Stimulated activated CD4-positive, alpha-beta T cell treated with anti-CD3 and anti-CD28 coated beads, Interleukin-15, amount 100 ng/mL, for 24 hours (primary cell): ENCODE results near the gene FAM72A.
"Not testable (repeated sequence)": the region's sequence is repeated elsewhere in the genome, so short reads cannot be mapped to it uniquely, and the experiment has no call there.

Experiments used
- DNase-seq: peaks from one replicate; pipeline ENCODE4 v3.0.0-alpha.2; 2020

Gene FAM72A

DNA sequence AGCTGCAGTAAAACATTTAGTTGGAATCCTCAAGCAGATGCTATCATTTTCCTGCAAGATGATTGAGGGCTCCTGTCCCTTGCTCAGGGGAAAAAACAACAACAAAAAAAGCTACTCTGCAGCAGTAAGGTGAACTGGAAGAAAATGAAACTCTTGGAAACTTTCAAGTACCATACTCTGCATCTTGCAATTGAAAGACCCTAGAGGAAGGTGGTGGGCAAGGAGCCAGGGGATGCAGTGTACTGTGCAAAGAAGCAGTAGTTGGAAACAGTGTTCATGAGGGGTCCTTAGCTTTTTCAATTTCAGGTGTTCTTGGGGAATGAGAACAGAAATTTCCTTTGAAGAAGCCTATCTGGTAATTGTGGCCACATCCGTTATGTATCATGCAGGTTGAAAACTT, 8.2 kb upstream of the FAM72A start:
- DNase-seq = not testable (repeated sequence)

DNA sequence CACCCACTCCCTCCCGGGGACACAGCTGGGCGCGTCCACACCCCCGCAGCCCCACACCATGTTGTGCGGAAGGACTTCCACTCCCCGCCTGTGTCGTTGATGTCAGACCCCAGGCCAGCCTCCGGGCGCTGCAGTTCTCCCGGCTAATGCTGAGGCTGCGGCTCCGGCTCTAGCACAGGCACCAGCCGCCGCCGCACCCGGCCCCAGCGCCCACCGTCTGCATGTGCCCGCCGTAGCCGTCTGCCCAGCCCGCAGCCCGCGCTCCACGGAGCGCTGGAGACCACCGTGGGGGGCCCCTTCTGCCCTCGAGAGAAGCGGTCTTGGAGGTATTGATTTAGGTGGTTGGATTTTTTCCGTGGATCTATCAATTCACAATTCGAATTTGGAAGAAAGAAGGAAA, 2.9 kb upstream of the FAM72A start:
- DNase-seq = peak; percentile 15

DNA sequence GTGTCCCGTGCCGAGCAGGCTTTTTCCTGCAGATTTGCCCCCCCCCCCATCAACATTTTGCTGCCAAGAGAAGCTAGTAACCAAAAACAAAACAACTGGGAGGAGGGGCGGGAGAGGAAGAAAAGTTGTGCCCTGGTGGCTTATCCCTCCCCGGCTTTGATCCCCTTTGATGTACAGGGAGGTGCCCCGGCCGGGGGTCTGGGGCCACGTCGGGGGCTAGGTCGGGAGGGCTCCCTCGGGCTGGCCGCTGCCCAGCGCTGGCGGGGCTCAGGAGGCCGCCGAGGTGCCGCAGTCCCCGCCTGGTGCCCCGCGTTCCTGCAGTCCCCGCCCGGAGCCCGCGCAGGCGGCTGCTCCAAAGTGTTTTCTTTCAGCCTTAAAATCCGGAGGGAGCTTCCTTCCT, 2.2 kb upstream of the FAM72A start:
- peak; percentile 14 for DNase-seq

DNA sequence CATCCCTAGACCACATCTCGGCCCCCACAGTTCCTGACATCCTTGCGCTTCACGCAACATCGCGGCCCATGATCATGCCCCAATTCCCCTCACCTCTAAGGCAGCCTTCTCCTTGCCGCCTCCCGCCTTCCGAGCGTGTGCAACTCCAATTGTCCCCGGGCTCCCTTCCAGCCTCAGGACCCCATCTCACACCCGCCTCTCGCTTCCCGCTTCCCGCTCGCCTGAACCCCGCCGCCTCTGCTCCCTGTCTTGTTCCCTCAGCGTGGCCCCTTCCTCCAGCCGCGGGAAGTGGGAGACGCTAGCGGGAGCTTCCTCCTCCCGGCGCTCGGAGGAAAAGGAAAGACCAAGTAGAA, 1.5 kb upstream of the FAM72A start:
- DNase-seq = peak; percentile 17

DNA sequence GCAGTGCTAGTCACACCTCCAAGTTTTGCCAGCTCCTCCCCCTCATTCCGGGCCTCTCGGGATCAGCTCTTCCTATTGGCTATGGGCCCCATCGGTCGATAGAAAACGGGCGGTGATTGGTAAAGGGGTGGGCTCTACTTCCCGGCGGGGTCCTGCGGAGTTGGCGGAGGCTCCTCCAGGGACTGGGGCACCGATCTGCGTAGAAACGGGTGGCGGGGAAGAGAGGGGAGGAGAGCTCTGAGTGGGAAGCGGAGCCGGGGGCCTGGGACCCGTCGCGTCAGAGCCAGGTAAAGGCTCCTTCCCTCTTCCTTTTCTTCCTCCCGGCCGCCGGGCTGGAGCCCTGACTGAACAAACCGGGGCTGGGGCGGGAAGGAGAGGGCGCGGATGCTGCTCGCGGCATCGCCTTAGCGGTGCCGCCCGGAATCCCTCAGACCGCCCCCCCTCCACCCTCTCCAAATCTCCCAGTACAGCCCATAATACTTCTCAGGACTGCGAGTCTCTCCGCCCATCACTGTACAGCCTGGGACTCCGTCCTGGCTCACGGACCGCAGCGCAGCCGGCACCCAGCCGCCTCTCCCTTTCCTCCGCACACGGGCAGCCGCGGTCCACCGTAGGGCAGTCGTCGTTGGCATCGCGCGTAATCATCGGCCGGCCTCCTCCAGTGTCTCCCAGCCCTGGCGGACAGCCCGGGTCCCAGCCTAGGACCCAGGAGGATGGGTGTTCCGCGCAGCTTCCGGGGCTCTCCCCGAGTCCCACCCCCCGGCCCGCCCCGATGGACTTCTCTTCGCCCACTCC, 922 bp upstream of the FAM72A start, which contains the start of gene SRGAP2:
SRGAP2 (plus strand) TSS at position 178 of the 795 bp plus-strand sequence. CDS start 2,430 bp downstream, outside the sequence.
- DNase-seq = peak; percentile 69

DNA sequence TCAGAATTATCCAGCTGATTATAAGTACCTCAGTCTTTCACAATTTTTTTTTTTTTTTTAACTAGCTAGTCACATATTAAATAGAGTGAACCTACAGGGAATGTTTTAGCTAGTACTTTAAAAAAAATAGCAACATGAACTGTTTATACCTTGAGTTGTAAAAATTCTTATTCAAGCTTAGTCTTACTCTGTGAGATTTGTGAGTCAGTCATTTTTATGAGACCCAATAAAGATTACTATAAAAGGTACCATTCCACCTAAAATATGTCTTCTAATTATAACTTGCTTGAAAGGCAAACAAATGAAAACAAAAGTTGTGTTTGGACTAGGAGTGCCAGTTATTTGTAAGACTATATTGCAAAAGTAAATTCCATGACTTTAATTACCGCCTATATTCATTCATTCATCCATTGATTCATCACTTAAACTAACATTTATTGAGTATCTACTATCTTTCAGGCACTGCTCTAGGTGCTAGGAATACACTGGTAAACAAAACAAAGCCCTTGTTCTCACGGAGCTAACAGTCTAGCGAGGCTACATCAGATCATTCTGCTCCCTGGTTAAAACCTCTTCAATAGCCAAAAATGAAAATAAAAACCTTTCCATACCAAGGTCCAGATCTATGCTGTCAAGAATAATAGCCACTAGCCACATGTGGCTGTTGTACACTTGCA, 5.8 kb downstream of the FAM72A start:
- DNase-seq = not testable (repeated sequence)

DNA sequence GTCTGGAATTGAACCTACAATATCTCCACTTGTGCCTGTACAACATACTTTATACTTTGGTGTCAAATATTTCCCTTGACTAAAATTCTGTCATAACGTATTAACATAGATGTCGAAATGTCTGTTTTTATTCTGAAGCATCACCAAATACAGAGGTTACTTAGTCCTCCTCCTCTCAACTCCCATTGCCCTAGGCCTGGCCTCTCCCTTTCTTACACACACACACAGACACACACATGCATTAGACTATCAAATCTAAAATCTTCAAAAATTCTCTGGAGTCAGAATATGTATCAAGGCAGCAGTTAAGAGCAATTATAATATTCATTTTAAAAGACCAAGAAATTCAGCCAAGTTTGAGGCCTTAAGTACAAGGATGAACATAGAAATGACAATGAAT, 7.5 kb downstream of the FAM72A start:
- DNase-seq = not testable (repeated sequence)

DNA sequence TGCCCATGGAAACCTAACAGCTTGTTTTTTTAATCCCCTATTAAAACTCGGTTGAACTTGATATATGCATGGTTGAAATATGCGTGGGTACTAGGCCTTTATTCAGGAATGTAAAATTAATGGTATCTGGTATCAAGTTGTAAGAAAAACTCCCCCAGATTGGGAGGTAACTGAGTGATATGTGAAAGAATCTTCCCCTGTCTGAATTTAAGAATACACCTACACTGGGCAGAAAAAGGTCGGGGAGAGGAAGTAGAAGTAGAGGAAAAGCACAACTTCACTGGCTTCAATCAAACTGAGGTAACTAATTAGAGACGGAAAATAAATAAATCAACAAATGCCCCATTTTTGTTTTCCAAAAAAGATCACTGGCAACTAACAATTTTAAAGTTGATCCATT, 15.8 kb downstream of the FAM72A start:
- DNase-seq = not testable (repeated sequence)

DNA sequence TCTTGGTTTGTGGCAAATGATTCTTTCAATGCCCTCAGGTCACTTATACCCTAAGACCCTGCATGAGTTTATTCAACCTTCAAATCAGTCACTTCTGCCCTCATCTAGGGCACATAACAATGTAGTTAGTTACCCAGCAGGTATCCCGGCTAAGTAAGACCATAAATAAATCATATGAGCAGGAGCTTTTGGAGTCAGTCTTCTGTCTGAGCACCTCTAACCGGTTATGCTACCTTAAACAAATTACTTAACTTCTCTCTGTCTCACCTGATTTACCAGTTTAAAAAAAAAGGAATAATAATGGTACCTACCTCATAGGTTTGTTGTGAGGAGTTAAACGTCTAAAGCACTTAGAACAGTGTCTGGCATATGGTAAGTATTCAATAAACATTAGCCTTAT, 16.9 kb downstream of the FAM72A start:
- DNase-seq = not testable (repeated sequence)

DNA sequence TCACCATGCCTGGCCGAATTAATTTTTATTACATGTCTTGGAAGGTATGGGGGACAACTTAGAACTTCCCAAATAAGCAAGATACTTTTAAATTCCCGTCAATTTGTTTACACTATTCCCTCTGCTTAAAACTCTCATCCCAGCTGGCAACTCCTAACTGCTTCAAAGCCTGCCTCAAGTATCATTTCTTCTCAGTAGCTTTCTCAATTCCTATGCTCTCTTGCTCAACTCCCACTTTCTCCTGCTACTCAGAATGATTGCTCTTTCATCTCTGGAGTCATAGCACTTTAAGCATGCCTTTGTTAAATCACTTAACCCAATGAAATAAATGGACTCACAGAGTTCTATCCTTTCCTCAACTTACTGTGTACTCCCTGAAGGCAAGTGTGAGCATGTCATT, 18.9 kb downstream of the FAM72A start:
- not testable (repeated sequence) for DNase-seq

DNA sequence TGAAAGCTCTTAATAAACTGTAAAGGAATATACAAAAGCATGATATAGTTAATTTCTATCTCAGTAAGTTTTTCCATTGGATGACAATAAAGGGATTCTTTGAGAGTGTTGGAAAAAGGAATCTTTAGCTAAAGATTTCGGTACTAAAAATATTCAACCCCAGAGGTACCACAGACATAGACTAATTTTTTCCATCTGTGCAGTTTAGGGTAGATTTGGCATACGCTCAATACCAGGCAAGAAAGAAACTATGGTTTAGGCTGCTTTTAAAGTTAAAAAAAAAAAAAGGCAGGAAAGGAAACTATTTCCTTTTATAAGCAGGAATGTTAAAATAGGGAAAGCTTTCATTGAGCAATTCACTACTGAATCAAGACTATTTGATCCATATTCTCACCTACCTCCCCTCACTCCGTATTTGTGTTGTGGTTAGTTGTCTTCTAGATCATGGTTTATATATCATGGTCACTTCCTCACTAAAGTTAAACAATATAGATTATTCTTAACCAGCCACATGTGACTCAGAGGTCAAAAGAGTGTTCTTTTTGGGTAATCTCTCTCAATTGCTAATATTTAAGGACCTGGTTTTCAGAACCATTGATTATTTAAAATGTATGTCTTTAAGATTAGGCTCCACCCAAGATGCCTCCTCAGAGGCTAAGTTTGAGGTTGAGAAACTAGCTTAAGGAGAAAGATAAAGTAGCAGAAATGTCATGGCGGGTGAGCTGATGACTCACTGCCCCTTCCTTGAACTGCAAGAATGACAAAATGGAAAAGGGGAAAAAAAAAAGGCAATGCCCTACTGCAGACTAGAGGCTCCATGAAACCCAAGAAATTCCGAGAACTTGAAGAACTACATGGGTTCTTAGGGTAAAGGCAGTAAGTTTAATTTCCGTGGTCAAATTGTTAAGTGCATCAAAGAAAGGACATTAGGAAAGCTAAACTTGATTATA, 20.0 kb downstream of the FAM72A start:
- DNase-seq = not testable (repeated sequence)

DNA sequence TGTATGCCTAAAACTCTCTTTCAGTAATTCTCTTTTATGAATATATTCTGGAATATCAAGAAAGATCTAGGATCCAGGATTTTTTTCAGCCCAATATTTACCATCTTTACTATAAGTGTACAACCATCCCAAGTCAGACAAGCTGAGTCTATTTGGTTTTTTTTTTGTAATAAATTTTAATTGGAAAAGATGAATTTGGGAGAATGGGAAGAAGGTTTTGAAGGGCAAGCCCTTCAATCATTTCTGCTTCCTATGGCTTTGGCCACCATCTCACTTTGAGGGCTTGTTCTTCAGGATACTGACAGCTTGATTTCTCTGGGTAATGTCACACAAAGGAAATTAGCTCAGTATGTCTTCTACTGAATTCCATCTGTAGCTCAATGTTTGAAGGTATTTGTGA, 23.0 kb downstream of the FAM72A start:
- not testable (repeated sequence) for DNase-seq

DNA sequence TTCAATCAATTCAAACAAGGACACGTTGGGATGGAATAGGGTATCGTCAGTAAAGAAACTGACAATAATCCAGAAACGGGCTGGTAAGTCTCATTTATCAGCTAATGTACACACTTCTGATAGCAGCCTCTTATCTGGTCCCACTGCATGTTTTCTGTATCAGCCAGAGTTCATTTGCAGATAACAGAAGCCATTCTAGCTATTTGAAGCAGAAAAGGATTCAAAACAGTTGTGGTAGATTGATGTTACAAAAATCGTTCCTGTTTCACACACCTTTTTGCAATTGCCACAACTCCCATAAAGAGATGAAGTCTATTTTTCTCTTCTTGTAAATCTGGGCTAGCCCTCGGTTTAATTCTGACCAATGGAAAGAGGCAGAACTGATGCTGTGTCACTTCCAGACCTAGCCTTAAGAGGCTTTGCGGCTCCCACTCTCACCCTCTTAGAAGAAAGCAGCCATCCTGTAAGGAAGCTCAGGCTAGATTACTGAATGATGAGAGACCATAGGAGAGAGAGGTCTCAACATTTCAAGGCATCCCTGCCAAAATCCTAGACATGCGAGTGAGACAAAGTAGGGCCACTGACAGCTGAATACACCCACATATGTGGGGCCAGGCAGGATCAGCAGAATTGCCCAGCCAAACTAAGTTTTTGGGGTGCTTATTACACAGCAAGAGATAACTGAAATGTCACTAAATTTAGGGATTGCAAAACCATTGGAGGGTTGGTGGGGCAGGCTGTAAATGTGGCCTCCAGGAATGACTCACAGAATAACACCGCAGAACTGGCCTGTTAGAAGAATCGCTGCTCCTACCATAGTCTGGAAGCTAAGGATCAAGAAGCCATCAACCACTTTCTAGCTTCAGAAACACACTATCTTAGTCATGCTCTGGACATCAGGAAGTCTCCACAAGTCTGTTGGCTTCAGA, 24.3 kb downstream of the FAM72A start:
- not testable (repeated sequence) for DNase-seq

DNA sequence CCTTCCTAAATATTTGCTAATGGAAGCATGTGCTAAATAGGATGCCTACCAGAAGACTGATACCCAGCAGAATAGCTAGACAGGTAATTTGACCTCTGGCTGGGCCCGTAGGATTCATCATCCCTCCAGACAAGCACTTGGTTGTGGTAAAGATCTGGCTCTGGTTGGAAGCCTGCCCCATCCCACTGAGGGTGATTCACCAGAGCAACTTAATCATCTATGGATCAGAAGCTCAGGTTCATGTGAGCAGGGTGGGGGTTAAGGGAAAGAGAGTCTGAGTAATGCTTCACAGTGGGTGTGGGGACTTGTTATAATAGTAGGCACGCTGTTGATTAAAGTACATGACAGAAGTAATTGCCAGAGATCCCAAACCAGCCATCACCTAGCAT, 26.5 kb downstream of the FAM72A start:
- DNase-seq = peak; percentile 24

DNA sequence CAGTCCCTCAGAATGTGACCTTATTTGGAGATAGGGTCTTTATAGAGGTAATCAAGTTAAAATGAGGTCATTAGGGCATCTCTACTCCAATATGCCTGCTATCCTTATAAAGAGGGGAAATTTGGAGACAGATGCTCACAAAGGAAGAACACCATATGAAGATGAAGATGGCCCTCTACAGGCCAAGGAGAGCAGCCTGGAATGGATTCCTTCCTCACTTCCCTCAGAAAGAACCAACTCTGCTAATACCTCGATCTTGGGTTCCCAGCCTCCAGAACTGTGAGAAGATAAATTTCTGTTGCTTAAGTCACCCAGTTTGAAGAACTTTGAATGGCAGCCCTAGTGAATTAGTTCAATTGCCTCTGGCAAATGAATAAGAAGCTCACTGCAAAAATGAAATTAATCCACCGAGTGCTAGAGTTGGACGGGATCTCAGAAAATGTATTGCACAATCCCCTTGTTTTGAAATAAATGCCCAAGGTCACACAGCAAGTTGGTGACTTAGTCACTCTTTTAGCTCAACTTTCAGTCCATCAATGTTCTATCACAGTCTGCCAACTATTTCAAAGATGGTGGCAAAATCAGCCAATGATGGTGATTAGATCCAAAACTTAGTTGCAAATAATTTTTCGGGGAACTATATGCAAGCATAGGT, 27.1 kb downstream of the FAM72A start:
- not testable (repeated sequence) for DNase-seq

DNA sequence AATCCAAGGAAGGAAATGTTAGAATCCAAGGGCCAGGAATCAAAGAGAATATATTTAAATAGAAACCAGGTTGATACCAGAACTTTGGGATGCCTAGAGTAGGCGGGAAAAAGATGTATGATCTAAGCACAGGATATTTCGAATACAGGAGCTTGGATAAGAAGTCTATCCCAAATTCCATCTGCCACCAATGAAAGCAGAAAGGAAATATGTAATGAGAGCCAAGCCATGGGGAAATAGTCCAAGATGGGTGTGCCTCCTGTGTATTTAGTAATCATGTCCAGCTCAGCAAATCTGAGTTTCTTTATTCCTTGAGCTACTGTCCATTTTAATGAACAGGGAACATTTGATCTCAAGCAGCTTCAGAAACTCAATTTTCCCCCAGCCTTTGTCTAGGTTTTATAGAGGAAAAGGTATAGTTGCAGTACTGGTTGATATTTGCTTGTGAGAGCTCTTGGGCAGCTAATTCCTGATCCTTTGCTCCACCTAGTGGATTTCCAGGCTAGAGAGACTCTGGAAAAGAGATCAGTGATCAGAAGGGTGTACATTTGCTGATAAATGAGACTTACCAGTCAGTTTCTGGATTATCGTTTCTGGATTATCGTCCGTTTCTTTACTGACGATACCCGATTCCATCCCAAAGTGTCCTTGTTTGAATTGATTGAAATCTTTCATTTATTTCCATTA, 28.3 kb downstream of the FAM72A start:
- not testable (repeated sequence) for DNase-seq

DNA sequence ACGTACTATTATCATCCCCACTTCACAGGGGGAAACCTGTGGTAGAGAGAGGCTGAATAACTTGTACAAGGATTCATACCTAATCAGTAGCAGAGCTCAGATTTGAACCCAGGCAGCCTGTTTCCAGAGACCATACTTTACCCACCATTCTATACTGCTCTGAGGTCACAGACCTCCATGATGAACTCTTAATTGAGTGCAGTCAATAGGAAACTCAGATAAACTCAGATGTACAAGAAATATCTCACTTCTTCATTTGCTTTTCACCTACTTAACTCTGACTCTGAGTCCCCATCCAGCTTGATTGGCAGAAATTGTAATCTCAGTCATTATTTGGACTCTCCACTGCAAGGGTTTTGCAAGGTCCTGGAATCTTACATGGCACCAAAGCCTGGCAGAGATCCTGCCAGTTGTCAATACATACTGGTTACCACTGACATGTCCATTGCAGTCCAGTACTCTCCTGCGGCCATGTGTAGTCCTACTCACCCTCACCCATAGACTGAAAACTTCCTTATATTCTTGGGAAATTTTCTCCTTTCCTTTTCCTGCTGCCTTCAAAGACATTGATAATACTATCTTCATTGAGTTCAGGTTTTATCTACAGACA, 29.4 kb downstream of the FAM72A start:
- DNase-seq = not testable (repeated sequence)

DNA sequence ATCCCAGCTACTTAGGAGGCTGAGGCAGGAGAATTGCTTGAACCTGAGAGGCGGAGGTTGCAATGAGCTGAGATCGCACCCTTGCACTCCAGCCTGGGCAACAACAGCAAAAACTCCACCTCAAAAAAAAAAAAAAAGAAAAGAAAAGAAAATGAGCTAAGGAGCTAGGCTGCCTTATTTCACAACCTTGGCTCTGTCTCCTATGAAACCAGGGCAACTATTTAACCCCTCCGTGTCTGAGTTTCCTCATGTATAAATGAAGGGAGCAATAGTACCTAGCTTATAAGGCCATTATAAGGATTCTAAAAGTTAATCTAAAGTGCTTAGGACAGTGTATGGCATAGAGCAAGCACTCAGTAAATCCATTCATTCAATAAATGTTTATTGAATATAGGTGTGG, 32.8 kb downstream of the FAM72A start:
- DNase-seq = not testable (repeated sequence)

DNA sequence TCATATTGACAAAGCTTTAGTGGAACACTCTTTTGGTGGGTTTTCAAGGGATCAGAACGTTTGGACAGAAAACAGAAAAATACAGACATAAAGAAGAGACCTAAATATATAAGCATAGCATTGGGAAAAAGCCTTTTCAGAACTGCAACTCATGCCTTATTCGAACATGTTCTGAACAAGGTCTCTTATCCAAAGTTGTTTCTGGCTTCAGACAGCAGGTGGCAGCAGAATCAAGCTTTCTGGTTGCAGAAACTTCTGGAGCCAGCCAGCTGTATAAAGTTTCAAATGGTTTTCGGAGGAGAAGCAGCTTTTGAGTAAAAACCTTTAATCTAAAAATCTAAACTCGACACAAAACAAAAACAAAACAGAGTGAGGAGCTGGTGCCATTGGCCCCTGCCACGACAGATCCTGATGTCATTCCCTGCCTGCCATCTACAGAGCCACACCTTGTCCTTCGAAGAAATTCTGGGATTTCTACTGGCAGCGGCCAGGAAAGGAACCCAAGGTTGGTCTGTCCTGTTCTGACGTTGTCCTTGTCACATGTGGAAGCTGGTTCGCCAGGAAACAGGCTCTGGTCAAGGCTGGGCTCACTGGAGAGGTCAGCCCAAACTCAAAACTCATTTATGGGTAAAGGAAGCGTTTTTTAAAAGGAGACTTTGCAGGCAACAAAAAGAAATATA, 35.1 kb downstream of the FAM72A start:
- not testable (repeated sequence) for DNase-seq
